ENCODE data around the gene KRTAP12-2.

The KRTAP12-2 gene

DNA sequence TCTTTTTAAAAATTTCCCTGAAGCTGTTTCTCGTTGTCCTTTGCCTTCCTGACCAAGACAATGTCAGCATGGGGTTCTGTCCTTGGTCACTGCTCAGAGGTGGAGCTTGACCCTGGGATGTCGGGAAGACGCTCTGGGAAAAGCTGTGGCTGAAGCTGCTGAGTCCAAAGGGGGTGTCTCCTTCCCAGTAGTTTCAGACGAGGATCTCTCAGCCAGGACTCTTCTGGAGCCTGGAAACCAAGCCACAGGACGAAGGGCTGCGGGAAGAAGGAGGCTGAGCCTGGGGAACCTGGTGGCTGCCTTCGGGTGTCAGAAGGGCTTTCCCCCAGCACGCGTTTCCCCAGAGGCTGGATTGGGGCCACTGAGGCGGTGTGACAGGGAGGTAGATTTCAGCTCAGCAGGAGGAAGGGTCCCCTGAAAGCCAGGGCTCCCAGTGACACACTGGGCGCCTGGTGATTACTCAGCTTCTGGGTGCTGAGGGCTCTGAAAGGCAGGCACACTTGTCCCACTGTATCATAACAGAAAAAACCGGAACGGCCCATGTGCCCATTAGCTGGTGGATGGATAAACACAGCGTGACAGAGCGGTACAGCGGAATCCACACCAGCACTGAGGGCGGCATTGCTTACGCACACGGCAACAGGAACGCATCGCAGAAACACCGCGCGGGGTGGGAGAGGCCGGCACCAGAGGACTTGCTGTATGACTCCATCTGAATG, 20.3 kb upstream of the KRTAP12-2 start:
- POLR2A ChIA-PET = no interaction called here
- Histone ChIP-seq H3K4me3 (ENCODE audit: low read depth, low read length) (no peak overlapping the region), H3K9me3 (ENCODE audit: control insufficient read depth, insufficient read depth, low read depth, low read length) (no peaks in the 10 kb centered on the region), H3K4me1 (ENCODE audit: control insufficient read depth, insufficient read depth, low read length) (no peaks in the 10 kb centered on the region), H3K36me3 (ENCODE audit: control insufficient read depth in 2 of 2, insufficient read depth in 1 of 2, low read length in 2 of 2) (no peaks in the 10 kb centered on the region), H3K27ac (ENCODE audit: extremely low read depth, low read depth, low read length) (no peak overlapping the region)
- CTCF ChIA-PET = no interaction called here
- TF ChIP-seq ZNF843 (tag by site-specific recombination; IDR thresholded peaks at IDR 0.05) = no peak
- TF ChIP-seq, protein P1, sequence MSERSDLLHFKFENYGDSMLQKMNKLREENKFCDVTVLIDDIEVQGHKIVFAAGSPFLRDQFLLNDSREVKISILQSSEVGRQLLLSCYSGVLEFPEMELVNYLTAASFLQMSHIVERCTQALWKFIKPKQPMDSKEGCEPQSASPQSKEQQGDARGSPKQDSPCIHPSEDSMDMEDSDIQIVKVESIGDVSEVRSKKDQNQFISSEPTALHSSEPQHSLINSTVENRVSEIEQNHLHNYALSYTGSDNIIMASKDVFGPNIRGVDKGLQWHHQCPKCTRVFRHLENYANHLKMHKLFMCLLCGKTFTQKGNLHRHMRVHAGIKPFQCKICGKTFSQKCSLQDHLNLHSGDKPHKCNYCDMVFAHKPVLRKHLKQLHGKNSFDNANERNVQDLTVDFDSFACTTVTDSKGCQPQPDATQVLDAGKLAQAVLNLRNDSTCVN (tag by site-specific recombination; optimal IDR thresholded peaks at IDR 0.05) = no peak
- no peak for TF ChIP-seq ZNF48 (tag by site-specific recombination; IDR thresholded peaks at IDR 0.05)
- no peak for TF ChIP-seq ZNF214 (tag by site-specific recombination; IDR thresholded peaks at IDR 0.05; ENCODE audit: borderline replicate concordance)
- TF ChIP-seq ZNF112 (tag by site-specific recombination; IDR thresholded peaks at IDR 0.05) = no peak
- no peak for TF ChIP-seq ZNF37A (tag by site-specific recombination; IDR thresholded peaks at IDR 0.05)
- TF ChIP-seq, protein P2, sequence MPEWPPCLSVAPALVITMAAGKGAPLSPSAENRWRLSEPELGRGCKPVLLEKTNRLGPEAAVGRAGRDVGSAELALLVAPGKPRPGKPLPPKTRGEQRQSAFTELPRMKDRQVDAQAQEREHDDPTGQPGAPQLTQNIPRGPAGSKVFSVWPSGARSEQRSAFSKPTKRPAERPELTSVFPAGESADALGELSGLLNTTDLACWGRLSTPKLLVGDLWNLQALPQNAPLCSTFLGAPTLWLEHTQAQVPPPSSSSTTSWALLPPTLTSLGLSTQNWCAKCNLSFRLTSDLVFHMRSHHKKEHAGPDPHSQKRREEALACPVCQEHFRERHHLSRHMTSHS (tag by site-specific recombination; IDR thresholded peaks at IDR 0.05) = no peak
- no peak for TF ChIP-seq SP2 (tag by site-specific recombination; IDR thresholded peaks at IDR 0.05)
- TF ChIP-seq ZBTB49 (tag by site-specific recombination; IDR thresholded peaks at IDR 0.05; ENCODE audit: low read depth) = no peak
- TF ChIP-seq, protein P3, sequence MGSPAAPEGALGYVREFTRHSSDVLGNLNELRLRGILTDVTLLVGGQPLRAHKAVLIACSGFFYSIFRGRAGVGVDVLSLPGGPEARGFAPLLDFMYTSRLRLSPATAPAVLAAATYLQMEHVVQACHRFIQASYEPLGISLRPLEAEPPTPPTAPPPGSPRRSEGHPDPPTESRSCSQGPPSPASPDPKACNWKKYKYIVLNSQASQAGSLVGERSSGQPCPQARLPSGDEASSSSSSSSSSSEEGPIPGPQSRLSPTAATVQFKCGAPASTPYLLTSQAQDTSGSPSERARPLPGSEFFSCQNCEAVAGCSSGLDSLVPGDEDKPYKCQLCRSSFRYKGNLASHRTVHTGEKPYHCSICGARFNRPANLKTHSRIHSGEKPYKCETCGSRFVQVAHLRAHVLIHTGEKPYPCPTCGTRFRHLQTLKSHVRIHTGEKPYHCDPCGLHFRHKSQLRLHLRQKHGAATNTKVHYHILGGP (tag by site-specific recombination; IDR thresholded peaks at IDR 0.05) = no peak
- no peak for TF ChIP-seq MYNN (tag by site-specific recombination; IDR thresholded peaks at IDR 0.05; ENCODE audit: borderline replicate concordance)
- TF ChIP-seq HIC1 (tag by site-specific recombination; IDR thresholded peaks at IDR 0.05) = no peak
- no peak for TF ChIP-seq RBAK (tag by site-specific recombination; IDR thresholded peaks at IDR 0.05)
- no peak for TF ChIP-seq ZBTB1 (tag by site-specific recombination; IDR thresholded peaks at IDR 0.05)
- TF ChIP-seq ZNF10 (tag by site-specific recombination; IDR thresholded peaks at IDR 0.05) = no peak
- TF ChIP-seq PRDM1 (tag by site-specific recombination; IDR thresholded peaks at IDR 0.05) = no peak
- TF ChIP-seq ZFP69B (tag by site-specific recombination; IDR thresholded peaks at IDR 0.05) = no peak
